ENCODE measurements around the gene KIF16B. TPM values are rescaled to one million over a fixed set of nuclear protein-coding genes. Genes with fewer than 3 reads are reported as not detected.
"Not testable (repeated sequence)": the region's sequence is repeated elsewhere in the genome, so short reads cannot be mapped to it uniquely, and the experiment has no call there.

KIF16B gene
- total RNA-seq, 1 donor from 2014 or later: 18.6 TPM

DNA sequence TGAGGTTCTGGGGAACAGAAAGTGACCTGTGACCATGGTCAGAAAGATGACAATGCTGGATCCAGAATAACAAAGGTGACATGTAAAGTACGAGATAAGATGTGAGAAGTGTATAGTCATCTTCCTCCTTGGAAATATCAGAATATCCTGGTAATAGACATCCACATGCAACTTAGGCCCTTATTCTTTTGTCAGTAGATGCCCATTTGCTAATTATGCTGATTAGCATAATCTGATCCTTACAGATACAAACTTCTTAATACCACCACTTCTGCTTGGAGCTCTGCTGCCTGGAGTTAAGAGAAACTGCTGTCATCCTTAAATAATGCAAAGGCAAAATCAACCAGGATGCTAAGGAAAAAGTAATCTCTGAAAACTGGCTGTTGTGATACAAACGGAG, 91.3 kb downstream of the KIF16B start:
- DNase-seq (ENCODE audit: low read depth): no peak

- no peak for DNase-seq (ENCODE audit: low read depth)
These were observed 93.6 kb downstream of the KIF16B start for GRCh38 chr20:16479666-16480065.

- DNase-seq (ENCODE audit: low read depth): no peak
These were observed 95.6 kb downstream of the KIF16B start for GRCh38 chr20:16477632-16478031.

DNA sequence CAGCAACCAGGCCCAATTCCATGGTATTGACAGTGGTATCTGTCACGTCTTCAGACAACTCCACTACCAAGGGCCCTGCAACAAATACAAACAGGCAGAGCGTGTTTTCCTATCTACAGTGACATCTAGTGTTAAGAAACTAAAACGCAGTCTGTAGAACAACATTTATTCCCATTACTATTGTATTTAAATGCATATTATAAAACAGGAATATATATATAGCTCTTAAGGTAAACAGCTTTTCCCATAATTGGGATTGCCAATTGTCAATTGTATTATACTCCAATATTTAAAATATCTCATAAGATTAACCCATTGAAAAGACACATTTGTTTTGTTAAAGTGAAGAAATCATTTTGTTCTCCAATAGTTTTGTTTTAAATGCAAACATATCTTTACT, 97.2 kb downstream of the KIF16B start:
- DNase-seq (ENCODE audit: low read depth): peak; percentile 58

GRCh38 chr20:16475225-16475624, 98.0 kb downstream of the KIF16B start:
- peak; percentile 41 for DNase-seq (ENCODE audit: low read depth)

- no peak for DNase-seq (ENCODE audit: low read depth)
These were observed 98.9 kb downstream of the KIF16B start for GRCh38 chr20:16474363-16474762.

GRCh38 chr20:16472045-16472872, 101.0 kb downstream of the KIF16B start:
- no peak for DNase-seq (ENCODE audit: low read depth)

DNA sequence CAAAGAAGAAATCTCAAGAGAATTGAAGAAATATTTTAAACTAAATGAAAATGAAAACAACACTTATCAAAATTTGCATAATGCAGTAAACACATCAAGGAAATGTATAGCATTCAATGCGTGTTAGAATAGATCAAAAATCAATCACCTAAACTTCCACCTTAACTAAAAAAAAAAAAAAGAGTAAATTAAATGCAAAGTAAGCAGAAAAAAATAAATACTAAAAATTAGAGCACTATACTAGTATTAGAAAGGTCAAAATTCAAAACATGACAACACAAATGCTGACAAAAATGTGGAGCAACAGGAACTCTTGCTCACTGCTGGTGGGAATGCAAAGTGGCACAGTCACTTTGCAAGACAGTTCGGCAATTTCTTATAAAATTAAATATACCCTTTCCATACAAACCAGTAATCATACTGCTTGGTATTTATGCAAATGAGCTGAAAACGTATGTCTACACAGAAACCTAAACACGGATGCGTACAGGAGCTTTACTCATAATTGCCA, 103.8 kb downstream of the KIF16B start:
- DNase-seq (ENCODE audit: low read depth): no peak

GRCh38 chr20:16462711-16463110, 110.5 kb downstream of the KIF16B start:
- no peak for DNase-seq (ENCODE audit: low read depth)

GRCh38 chr20:16459019-16459700, 114.1 kb downstream of the KIF16B start:
- DNase-seq (ENCODE audit: low read depth): peak; percentile 82

- DNase-seq (ENCODE audit: low read depth): no peak
These were observed 115.7 kb downstream of the KIF16B start for GRCh38 chr20:16457514-16457913.

- no peak for DNase-seq (ENCODE audit: low read depth)
These were observed 117.9 kb downstream of the KIF16B start for GRCh38 chr20:16455324-16455723.

DNA sequence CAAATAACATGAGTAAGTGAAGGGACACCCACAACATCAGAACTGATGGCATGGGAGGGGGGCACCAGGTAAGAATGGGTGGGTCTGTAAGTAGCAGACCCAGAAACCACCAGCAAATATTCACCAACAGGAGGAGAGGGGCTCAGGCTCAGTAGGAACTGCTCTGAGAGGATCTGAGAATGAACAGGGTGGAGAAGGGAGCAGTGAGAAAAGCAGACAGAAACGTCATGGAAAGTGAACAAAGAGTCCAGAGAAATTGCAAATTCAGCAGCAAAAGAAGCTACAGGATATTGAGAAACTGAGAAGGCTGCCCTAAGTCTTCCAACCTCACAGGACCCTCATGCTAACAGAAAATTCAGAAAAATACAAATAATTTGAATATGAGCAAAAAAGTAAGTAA, 121.3 kb downstream of the KIF16B start:
- no peak for DNase-seq (ENCODE audit: low read depth)

DNA sequence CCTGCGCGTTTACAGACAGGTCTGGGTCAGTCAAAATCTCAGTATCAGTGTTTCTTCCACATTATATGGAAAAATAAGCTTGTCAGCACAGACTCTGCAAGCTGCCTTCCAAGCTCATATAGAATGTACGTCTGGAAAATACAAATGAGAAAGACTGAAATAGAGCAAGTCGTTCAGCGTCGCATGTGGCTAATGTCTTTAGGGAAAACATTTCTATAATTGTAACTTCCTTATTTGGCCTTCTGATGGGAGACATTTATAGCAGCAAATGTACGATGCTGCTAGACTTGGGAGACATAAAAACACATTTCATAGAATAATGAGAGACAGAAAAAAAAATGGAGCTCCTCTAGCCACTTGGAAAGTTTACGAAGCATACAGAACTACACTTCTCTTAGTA, 122.2 kb downstream of the KIF16B start:
- DNase-seq (ENCODE audit: low read depth): no peak

DNA sequence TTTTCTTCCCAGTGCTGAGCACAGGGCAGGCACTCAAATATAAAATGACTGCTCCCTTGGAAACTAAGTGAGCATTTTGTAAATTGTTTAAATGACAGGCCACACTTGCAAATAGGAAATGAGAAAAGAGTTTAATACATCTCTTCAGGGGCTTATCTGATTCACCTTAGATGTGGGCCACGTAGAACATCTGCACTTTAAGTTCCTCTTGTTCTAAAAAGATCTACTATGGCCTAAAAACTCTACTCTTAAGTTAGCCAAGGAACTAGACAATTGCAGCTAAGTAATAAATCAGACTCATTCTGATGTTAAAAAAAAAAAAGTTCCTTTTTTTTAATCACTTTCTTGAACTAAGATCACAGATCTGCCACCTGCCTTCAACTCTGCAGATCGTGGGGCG, 126.3 kb downstream of the KIF16B start:
- no peak for DNase-seq (ENCODE audit: low read depth)

DNA sequence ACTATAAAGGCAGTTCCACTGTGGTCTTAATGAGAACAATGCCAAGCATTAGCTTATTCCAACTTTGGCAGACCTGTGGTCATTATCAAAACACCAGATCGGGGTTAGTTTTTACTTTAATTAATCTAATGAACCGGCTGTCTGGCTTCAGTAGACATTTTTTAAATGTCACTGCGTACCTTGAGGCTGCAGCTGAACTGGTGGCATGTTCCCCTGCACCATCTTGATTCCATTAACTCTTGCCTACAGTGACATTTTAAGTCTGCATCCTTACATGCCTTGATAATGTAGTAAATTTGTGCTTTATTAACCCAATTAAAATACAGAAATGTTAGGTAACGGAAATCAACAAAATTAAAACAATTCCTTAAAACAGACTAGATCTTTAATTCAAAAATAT, 127.0 kb downstream of the KIF16B start:
- no peak for DNase-seq (ENCODE audit: low read depth)

DNA sequence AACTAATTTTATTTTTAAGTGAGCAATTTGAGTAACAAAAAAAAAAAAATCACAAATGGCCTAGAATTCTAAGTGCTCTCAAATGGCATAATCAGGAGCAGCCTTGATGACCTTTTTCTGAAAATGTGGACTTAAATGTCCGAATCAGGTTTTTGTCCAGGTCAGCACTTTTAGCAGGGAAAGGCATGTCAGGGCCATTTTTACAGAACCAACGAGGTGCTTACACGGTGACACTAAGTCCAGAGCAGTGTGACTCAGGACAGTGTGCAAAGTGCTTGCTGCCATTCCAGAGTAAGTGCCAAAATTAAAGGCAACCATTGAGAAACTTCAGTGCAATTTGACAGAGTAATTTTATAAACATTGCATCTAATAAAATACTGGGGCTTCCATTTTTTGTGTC, 127.8 kb downstream of the KIF16B start:
- no peak for DNase-seq (ENCODE audit: low read depth)

- no peak for DNase-seq (ENCODE audit: low read depth)
These were observed 129.0 kb downstream of the KIF16B start for GRCh38 chr20:16444057-16444777.

- no peak for DNase-seq (ENCODE audit: low read depth)
These were observed 131.6 kb downstream of the KIF16B start for GRCh38 chr20:16441546-16442164.

GRCh38 chr20:16440686-16441085, 132.6 kb downstream of the KIF16B start:
- DNase-seq (ENCODE audit: low read depth): no peak

- DNase-seq (ENCODE audit: low read depth): not testable (repeated sequence)
These were observed 133.7 kb downstream of the KIF16B start for GRCh38 chr20:16439540-16439939.

GRCh38 chr20:16438100-16438499, 135.1 kb downstream of the KIF16B start:
- DNase-seq (ENCODE audit: low read depth): no peak
